Stimulated activated CD4-positive, alpha-beta T cell treated with anti-CD3 and anti-CD28 coated beads, Interleukin-4, amount 100 ng/mL, for 1 hour (primary cell): Measurements from ENCODE around the gene EEPD1.

Experiments
- DNase-seq: peaks from one replicate; pipeline ENCODE4 v3.0.0-alpha.2; 2020

The EEPD1 gene

GRCh38 chr7:36346260-36346831 lies 193.3 kb downstream of the EEPD1 start:
- DNase-seq: no peak

- DNase-seq: no peak
Observed at GRCh38 chr7:36348256-36348655, 195.2 kb downstream of the EEPD1 start.

GRCh38 chr7:36348771-36349170 lies 195.7 kb downstream of the EEPD1 start:
- DNase-seq: no peak

- no peak for DNase-seq
Observed at GRCh38 chr7:36349626-36350025, 196.6 kb downstream of the EEPD1 start.
